ENCODE measurements around the gene IDH3B.

IDH3B gene

GRCh38 chr20:2658414-2659354 is 5.3 kb downstream of the IDH3B start:
- no peak for FAIRE-seq
- no peak for DNase-seq (ENCODE audit: low spot score)

DNA sequence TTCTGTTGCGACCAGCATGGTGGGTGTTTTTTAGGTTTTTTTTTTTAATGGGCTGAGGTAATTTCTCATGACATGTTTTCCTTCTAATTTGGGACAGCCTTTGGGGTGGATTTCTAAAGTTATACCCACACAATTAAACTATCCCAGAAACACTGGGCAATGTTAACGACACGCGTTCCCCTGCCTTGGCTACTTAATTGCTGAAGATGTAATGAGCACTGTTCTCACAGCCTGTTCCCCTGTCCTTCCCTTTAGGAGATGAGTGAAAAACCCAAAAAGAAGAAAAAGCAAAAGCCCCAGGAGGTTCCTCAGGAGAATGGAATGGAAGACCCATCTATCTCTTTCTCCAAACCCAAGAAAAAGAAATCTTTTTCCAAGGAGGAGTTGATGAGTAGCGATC is 6.3 kb downstream of the IDH3B start:
- DNase-seq (ENCODE audit: low spot score) (no peak), FAIRE-seq (no peak)

- FAIRE-seq, result no peak
- DNase-seq (ENCODE audit: low spot score), result no peak
These were observed 6.8 kb downstream of the IDH3B start for GRCh38 chr20:2657241-2657640.

DNA sequence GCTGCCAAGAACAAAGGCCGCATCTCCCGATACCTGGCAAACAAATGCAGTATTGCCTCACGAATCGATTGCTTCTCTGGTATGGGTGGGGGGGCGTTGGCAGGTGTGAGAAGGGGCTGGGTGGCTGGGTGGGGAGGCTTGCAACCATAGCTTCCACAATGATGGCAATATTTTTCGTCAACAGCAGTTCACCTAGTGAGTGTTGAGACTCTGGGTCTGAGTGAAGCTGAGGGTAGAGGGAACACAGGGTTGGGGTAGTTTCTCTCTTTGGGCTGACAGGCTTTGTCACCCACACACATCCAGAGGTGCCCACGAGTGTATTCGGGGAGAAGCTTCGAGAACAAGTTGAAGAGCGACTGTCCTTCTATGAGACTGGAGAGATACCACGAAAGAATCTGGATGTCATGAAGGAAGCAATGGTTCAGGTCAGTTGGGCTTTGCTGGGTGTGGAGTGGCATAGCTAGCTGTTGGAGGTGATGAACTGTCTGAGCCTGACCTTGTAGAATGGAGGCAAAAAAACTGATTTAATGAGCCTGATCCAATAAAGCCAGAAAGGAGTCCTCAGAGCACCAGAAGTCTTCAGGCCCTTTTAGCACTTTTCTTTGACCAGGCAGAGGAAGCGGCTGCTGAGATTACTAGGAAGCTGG is 7.4 kb downstream of the IDH3B start:
- no peak for DNase-seq (ENCODE audit: low spot score)
- FAIRE-seq, result no peak

DNA sequence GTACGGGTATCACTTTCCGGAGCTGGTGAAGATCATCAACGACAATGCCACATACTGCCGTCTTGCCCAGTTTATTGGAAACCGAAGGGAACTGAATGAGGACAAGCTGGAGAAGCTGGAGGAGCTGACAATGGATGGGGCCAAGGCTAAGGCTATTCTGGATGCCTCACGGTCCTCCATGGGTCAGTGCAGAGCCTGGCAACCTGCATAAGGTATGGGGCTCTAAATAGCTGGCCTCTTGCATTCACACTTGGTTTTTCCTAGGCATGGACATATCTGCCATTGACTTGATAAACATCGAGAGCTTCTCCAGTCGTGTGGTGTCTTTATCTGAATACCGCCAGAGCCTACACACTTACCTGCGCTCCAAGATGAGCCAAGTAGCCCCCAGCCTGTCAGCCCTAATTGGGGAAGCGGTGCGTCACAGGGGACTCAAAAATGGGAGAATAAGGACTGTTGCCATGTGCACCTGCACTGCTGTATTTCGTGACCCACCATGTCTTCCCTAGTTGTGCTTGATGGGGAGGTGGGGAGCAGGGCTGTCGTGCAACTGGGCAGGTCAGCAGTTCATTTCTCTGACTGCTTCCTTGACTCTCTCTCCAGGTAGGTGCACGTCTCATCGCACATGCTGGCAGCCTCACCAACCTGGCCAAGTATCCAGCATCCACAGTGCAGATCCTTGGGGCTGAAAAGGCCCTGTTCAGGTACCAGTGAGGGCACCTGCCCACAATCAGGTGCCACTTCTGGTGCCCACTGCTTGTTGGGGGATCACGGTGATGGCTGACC is 8.5 kb downstream of the IDH3B start:
- no peak for DNase-seq (ENCODE audit: low spot score)
- FAIRE-seq, result no peak

- DNase-seq (ENCODE audit: low spot score) (no peak), FAIRE-seq (no peak)
These were observed 9.2 kb downstream of the IDH3B start for GRCh38 chr20:2654831-2655230.

DNA sequence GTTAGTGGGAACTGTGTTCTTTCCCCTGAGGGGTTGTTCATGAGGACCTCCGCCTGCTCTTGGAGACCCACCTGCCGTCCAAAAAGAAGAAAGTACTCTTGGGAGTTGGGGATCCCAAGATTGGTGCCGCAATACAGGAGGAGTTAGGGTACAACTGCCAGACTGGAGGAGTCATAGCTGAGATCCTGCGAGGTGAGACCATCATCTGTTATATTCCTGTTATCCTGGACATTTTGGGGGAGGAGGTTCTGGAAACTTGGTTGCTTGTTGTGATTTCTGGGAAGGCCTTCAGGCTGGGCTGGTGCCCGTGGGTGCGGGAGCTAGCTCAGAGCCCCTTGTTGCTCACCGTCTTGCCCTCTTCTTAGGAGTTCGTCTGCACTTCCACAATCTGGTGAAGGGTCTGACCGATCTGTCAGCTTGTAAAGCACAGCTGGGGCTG is 9.6 kb downstream of the IDH3B start:
- FAIRE-seq (no peak), DNase-seq (ENCODE audit: low spot score) (no peak)

DNA sequence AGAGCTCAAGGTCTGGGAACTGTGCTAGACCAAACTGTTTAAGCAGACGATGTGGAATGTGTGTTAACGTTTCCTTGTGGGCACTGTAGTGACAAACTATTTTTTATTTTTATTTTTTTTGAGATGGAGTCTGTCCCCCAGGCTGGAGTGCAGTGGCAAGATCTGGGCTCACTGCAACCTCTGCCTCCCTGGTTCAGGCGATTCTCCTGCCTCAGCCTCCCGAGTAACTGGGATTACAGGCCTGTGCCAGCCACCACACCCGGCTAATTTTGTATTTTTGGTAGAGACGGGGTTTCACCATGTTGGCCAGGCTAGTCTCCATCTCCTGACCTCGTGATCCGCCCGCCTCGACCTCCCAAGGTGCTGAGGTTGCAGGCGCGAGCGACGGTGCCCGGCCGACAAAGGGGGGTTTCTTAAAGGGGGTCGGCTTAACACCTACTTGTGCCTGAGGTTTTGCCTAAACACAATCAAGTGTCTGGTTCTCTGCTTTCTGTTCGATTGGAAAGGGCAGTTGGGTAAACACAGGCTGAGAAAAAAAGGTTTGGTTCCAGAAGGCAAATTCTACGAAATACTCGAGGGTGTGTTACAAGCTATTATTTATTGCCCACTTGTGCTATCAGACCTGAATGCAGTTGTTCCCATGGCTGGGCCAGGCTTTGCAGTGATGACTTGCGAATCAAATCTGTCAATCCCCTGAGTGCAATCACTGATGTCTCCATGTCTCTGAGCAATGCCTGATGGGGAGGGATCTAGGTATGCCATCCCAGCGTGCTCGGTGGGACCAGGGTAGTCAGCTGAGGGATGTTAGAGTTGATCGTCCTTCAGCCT is 10.2 kb downstream of the IDH3B start:
- DNase-seq (ENCODE audit: low spot score), result no peak

DNA sequence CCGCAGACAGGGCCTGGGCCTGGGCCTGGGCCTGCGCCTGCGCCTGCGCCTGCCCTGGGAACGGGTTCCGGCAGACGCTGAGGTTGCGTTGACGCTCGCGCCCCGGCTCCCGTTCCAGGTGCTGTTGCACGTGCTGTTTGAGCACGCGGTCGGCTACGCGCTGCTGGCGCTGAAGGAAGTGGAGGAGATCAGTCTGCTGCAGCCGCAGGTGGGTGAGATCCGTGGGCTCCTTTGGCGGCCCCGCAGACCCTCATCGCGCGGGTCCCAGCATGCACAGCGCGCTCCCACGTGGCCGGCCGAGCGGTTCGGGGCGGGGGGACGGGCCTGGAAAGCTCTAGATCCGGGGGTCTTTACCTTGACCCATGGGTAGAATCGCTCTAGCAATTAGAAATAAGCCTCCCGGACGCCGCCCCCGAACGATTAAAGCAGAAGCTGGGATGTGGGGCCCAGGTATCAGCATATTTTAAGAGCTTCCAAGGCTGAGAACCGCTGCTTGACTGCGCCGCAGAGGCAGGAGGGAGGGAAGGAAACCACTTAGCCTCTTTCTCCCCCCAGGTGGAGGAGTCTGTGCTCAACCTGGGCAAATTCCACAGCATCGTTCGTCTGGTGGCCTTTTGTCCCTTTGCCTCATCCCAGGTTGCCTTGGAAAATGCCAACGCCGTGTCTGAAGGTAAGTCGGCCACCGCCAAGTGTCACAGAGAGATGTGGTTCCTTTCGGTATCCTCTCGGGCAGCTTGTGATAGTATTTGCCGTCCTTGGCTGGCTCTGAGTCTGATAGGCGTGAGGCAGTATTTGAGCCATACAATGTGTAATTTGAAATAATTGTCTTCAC is 11.1 kb downstream of the IDH3B start:
- no peak for FAIRE-seq
- peak; percentile 56 for DNase-seq (ENCODE audit: low spot score)

More for the DNA sequence above, 10.2 kb downstream of the IDH3B start:
- FAIRE-seq, result no peak

DNA sequence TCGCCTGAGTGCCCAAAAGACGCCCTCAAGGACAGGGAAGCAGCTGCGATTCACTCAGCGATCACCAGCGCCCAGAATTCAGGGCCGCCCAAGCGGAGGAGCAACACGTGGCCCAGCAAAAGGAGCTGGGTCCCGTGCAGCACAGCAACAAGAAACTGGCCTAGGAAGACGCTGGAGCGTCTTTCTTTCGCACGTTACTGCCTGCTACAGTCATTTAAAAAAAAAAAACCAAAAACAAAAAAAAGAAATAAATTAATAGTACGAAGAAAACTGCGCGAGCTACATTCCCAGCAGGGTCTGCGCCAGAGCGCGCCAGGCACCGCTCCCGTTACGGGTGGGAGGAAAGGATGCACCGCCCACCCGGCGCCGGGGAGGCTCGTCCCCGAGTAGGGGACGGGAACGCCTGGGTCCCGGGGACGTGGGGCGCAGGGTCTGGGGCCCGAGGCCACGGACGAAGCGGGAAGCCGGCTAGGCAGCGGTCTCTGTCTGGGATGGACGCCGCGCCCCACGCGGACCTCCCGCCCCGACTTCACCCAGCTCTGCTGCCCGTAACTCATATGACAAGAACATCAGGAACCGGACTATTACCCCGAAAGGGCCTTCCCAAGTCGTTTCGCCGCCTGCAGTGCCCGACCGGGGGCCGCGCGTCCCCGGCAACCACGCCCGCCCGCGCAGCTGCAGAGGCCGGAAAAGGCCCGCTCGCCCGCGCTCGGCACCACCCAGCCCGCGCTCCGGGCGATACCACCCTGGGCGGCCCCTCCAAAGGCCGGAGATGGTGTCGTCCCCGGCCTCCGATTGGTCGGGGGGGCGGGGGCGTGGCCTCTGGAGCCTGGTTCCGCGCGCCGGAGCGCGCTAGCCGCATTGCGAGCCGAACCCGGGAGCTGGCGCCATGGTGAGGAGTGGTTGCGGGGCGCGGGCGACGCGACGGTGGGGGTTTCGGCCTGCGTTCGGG is 12.0 kb downstream of the IDH3B start, which contains the start of gene NOP56:
TSS of gene NOP56 (plus strand) at position 861 of the 952 bp plus-strand sequence. CDS start at position 890, 29 bp downstream.
- no peak for FAIRE-seq
- peak; percentile 93 for DNase-seq (ENCODE audit: low spot score)

DNA sequence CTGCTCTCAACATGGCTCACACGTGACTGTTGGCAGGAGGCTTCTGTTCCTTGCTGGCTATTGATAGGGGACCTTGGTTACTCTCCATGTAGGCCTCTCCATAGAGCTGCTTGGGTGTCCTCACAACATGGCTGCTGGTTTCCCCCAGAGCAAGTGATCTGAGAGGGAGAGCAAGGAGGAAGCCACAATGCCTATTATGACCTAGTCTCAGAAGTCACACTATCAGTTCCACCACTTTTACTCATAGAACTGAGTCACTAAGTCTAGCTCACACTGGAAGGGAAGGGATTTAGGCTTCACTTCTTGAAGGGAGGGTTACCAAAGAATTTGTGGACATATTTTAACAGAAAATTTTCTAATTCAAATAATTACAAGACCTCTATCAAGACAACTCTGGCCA is 20.3 kb downstream of the IDH3B start:
- FAIRE-seq, result no peak
- no peak for DNase-seq (ENCODE audit: low spot score)

DNA sequence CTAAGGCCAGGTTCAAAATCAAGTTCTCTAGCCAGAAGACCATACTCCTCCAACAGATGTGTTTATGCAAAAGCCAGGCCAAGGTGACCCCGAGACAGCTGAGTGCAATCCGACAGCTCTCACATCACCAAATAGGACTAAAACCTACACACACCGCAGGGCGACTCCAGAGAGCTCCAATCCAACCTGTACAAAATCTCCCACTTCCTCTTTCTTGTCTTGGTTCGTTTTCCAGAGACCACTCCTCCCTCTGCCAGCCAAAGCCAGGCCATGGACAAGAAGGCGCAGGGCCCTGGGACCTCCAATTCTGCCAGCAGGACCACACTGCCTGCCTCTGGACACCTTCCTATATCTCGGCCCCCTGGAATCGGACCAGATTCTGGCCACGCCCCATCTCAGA is 23.1 kb downstream of the IDH3B start:
- FAIRE-seq, result no peak
- DNase-seq (ENCODE audit: low spot score), result no peak

- no peak for FAIRE-seq
- no peak for DNase-seq (ENCODE audit: low spot score)
These were observed 23.8 kb downstream of the IDH3B start for GRCh38 chr20:2640260-2640659.

DNA sequence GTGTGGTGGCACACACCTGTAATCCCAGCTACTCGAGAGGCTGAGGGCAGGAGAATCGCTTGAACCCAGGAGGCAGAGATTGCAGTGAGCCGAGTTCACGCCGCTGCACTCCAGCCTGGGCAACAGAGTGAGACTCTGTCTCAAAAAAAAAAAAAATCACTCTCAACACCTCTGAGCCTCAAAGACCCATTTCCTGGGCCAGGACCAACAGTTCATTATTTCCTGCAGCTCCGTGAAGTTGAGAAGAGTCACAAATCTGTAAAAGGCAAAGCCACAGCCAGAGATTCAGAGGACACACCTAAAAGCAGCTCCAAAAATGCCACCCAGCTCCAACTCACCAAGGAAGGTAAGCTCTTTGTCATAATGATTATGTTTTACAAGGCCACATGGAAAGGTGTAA is 26.8 kb downstream of the IDH3B start:
- DNase-seq (ENCODE audit: low spot score), result no peak
- FAIRE-seq, result no peak

DNA sequence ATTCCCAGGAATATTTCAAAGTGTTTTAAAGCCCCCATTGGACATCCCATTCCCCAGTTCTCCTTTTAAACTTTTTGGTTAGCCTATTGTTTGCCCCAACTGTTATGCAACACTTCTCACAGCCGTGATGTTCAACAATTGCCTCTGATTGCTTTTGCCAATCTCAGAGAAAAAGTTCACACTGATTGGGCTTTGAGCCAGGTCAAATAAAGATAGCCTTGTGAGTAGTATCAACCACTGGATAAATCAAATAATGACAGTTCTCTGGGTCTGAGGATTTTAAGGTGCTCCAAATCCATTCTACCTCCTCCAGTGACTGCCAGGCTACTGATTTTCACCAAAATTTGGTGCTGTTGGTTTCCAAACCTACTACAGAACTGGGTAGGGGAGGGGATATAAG is 30.6 kb downstream of the IDH3B start:
- DNase-seq (ENCODE audit: low spot score), result no peak
- FAIRE-seq, result no peak

- FAIRE-seq, result no peak
- DNase-seq (ENCODE audit: low spot score), result no peak
These were observed 32.8 kb downstream of the IDH3B start for GRCh38 chr20:2631228-2631627.

DNA sequence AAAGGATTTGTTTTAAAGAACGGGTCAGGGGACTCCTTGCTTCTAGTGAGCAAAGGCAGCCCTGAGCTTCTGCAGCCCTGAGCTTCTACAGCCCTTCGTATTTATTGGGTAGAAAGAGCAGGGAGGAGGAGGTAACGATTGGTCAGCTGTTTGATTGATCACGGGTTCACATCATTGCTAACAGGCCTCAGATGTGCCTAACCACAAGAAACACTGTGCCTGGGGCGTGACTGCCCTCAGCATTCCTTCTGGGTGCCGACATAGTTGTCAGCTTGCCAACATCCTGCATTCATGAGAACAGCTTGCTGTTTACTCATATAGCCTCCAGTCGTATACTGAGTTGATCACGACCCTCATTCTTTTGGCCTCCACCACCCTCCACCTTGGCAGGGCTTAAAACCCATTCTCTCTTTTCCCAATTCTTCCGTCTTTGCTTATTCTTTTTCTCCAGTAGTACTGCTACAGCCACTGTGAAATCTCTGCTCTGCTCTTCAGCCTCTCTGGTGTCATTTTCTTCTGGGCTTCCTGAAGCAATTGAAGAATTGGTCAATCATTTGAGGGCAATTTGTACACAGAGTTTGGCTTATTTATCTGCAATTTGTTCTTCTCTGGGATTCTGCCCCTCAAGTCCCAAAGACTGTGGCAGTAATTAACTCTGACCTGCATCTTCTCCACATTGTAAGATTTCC is 37.0 kb downstream of the IDH3B start:
- DNase-seq (ENCODE audit: low spot score), result peak; percentile 37
- peak; percentile 71 for FAIRE-seq

DNA sequence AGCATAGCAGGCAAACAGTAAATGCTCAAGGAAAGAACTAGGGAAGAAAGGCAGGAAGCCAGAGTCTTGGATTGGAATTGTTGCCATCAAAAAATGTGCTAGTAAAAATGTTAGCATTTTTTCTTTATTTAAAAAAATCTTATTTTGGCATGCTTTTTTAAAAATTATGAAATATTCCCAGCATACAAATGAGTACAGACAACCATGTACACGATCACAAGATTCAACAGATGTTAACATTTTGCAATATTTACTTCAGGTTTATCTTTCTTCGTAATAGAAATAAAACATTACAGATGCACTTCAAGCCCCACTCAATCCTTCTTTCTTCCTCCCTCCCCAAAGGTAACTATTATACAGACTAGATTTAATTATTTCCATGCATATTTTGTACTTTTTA is 39.0 kb downstream of the IDH3B start:
- FAIRE-seq (no peak), DNase-seq (ENCODE audit: low spot score) (no peak)

Measured in urothelium cell line (cell line).